ENCODE results near the gene SELENOM. TPM values are rescaled to one million over a fixed set of nuclear protein-coding genes. Genes with fewer than 3 reads are reported as not detected.

Gene SELENOM
- total RNA-seq, 6 experiments from 2014 or later: 237 to 356 (median 265) TPM

GRCh38 chr22:31094021-31094551 is 13.3 kb downstream of the SELENOM start:
- H3K4me1 Mint-ChIP-seq (ENCODE audit: low read depth): 0 out of 2 replicates have a peak, but pooled peaks cover under 1% of the 10 kb centered on the region
- no peaks in the 10 kb centered on the region for H3K9me3 Mint-ChIP-seq
- TF ChIP-seq, protein P1, sequence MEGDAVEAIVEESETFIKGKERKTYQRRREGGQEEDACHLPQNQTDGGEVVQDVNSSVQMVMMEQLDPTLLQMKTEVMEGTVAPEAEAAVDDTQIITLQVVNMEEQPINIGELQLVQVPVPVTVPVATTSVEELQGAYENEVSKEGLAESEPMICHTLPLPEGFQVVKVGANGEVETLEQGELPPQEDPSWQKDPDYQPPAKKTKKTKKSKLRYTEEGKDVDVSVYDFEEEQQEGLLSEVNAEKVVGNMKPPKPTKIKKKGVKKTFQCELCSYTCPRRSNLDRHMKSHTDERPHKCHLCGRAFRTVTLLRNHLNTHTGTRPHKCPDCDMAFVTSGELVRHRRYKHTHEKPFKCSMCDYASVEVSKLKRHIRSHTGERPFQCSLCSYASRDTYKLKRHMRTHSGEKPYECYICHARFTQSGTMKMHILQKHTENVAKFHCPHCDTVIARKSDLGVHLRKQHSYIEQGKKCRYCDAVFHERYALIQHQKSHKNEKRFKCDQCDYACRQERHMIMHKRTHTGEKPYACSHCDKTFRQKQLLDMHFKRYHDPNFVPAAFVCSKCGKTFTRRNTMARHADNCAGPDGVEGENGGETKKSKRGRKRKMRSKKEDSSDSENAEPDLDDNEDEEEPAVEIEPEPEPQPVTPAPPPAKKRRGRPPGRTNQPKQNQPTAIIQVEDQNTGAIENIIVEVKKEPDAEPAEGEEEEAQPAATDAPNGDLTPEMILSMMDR (IDR thresholded peaks at IDR 0.05): no peak
- no peak overlapping the region; the same call in 1 of the 2 replicates for H3K27ac Mint-ChIP-seq
- H3K27me3 Mint-ChIP-seq (ENCODE audit: insufficient read depth): peaks cover 3% of the 10 kb centered on the region
- DNase-seq: no peak
- peaks cover 23% of the 10 kb centered on the region for H3K36me3 Mint-ChIP-seq (ENCODE audit: low read depth)
- H3K4me3 Mint-ChIP-seq: no peak overlapping the region

DNA sequence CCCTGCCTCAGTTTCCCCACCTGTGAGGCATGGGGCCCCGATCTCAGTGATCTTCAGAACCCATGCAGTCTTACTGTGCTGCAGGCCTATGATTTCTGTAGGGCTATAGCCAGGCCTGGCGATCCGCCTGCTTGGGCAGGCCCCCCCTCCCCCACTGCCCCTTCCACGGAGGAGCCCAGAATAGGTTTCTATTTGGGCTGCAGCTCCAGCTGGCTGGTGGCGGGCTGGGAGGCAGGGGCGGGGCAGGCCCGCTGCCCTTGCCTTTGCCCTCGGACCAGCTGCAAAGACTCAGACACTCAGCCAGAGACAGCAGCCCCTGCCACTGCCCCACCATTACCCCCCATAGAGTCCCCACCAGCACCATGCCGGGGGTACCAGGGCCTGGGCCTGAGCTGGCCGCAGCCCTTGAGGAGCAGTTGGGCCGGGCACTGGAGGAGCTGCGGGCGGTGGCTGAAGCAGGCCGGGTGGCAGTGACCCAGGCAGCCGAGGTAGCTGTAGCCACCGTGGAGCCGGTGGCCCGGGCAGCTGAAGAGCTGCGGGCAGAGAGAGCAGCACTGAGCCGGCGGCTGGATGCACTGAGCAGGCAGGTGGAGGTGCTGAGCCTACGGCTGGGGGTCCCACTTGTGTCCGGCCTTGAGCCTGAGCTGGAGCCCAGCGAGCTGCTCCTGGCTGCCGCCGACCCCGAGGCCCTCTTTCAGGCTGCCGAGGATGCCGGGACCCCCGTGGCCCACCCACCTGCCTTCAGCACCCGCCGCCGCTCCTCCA is 14.1 kb downstream of the SELENOM start:
- Mint-ChIP-seq H3K4me1 (ENCODE audit: low read depth) (no peaks in the 10 kb centered on the region), H3K36me3 (ENCODE audit: low read depth) (peaks cover 23% of the 10 kb centered on the region), H3K27me3 (ENCODE audit: insufficient read depth) (peaks cover 3% of the 10 kb centered on the region), H3K4me3 (no peak overlapping the region), H3K9me3 (no peaks in the 10 kb centered on the region), H3K27ac (no peak overlapping the region)
- TF ChIP-seq, protein P1 (IDR thresholded peaks at IDR 0.05): no peak
- no peak for DNase-seq

- no peak overlapping the region for H3K27ac Mint-ChIP-seq
- TF ChIP-seq, protein P1 (IDR thresholded peaks at IDR 0.05): no peak
- H3K4me3 Mint-ChIP-seq: no peak overlapping the region
- peaks cover 23% of the 10 kb centered on the region for H3K36me3 Mint-ChIP-seq (ENCODE audit: low read depth)
- H3K4me1 Mint-ChIP-seq (ENCODE audit: low read depth): no peaks in the 10 kb centered on the region
- no peak for DNase-seq
- H3K9me3 Mint-ChIP-seq: no peaks in the 10 kb centered on the region
- H3K27me3 Mint-ChIP-seq (ENCODE audit: insufficient read depth): peaks cover 3% of the 10 kb centered on the region
These were observed 15.2 kb downstream of the SELENOM start for GRCh38 chr22:31092161-31092560.

GRCh38 chr22:31091106-31091975 is 16.0 kb downstream of the SELENOM start:
- Mint-ChIP-seq H3K36me3 (ENCODE audit: low read depth) (peaks cover 21% of the 10 kb centered on the region), H3K27ac (no peak overlapping the region), H3K4me3 (no peak overlapping the region), H3K27me3 (ENCODE audit: insufficient read depth) (peaks cover 3% of the 10 kb centered on the region), H3K4me1 (ENCODE audit: low read depth) (peaks cover 7% of the 10 kb centered on the region), H3K9me3 (no peaks in the 10 kb centered on the region)
- no peak for DNase-seq
- TF ChIP-seq, protein P1 (IDR thresholded peaks at IDR 0.05): no peak

DNA sequence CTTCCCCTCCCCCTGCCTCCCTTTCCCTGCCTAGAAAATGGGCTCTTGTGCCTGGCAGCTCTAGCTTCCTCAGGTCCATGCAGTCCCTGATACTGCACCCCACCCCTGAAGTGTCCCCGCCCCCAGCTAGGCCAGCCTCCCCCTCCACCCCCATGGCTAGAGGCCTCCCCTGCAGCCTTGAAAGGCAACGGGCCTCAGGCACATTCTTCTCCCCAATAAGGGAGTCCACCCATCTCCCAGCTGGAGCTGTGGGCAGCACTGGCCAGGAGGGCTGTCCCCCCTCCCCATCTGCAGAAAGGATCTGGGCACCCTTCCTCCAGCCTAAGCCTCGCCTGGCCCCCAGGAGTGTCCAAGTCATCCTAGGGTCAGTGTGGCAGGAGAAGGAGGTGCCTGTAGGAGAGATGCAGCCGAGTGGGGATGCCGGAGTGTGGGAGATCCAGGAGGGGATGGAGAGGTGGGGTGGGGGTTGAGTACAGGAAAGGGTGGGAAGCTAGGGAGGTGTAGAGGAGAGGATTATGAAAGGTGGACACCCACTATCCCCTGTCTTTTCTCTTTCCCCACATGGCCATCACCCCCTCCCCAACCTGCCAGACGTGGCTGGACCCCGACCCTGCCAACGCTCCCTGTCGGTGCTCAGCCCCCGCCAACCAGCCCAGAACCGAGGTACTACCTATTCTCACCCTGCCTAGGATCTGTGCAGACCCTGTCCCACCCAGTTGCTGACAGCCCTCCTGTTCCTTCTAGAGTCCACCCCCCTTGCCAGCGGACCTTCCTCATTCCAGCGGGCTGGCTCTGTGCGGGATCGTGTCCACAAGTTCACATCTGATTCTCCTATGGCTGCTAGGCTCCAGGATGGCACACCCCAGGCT is 16.9 kb downstream of the SELENOM start:
- no peak overlapping the region for H3K27ac Mint-ChIP-seq
- TF ChIP-seq, protein P1 (IDR thresholded peaks at IDR 0.05): no peak
- no peak for DNase-seq
- peaks cover 1% of the 10 kb centered on the region; the same call in 1 of the 2 replicates for H3K27me3 Mint-ChIP-seq (ENCODE audit: insufficient read depth)
- no peak overlapping the region for H3K4me3 Mint-ChIP-seq
- H3K36me3 Mint-ChIP-seq (ENCODE audit: low read depth): peaks cover 13% of the 10 kb centered on the region
- H3K4me1 Mint-ChIP-seq (ENCODE audit: low read depth): peaks cover 12% of the 10 kb centered on the region
- no peaks in the 10 kb centered on the region for H3K9me3 Mint-ChIP-seq
